ENCODE results near the gene ASCL5.

DNA sequence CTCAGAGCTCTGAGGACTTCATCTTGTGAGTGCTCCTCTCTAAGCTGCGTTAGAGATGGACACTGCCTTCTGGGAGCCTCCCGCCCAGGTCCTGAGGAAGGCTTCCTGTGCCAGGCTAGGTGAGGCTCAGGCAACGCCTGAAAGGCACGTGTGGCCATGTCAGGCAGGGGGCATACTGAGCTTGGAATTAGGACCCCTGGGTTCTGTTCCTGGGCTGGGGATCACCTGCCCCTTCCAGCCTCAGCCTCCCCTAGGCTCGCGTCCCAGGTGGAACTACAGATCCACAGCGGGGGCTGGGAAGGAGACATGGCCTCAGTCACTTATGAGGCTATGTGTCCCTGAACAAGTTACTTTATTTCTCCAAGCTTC, 10.0 kb upstream of the ASCL5 start:
- no peak for TF ChIP-seq EZH2 (IDR thresholded peaks at IDR 0.05; ENCODE audit: borderline replicate concordance, low read depth, low read length, severe bottlenecking)
- TF ChIP-seq, protein P1, sequence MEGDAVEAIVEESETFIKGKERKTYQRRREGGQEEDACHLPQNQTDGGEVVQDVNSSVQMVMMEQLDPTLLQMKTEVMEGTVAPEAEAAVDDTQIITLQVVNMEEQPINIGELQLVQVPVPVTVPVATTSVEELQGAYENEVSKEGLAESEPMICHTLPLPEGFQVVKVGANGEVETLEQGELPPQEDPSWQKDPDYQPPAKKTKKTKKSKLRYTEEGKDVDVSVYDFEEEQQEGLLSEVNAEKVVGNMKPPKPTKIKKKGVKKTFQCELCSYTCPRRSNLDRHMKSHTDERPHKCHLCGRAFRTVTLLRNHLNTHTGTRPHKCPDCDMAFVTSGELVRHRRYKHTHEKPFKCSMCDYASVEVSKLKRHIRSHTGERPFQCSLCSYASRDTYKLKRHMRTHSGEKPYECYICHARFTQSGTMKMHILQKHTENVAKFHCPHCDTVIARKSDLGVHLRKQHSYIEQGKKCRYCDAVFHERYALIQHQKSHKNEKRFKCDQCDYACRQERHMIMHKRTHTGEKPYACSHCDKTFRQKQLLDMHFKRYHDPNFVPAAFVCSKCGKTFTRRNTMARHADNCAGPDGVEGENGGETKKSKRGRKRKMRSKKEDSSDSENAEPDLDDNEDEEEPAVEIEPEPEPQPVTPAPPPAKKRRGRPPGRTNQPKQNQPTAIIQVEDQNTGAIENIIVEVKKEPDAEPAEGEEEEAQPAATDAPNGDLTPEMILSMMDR (IDR thresholded peaks at IDR 0.05; ENCODE audit: borderline replicate concordance, extremely low read depth, low read length, poor library complexity, severe bottlenecking) = no peak

All from DND-41 (cell line).